Thoracic aorta (tissue), 2 donors: ENCODE data around the gene PDE5A. TPM values are rescaled to one million over a fixed set of nuclear protein-coding genes. Genes with fewer than 3 reads are reported as not detected.
A peak's percentile ranks its signal among the peaks of the same experiment; 100 is the strongest.

ENCODE experiments used
- ATAC-seq: fragments of 150-250 bp; one replicate; pipeline ENCODE4 v1.8.0; 2017; ENCODE audit warnings: low read depth; ENCODE audit not compliant: insufficient number of reproducible peaks, low FRiP score
- DNase-seq: peaks from one replicate; pipeline ENCODE4 v3.0.0-alpha.2; 2020; ENCODE audit warnings: low spot score
- H3K27ac ChIP-seq, 2 donors: fragments of 200-600 bp; sonication (generic); 1 replicate in 1 of 2; 2 replicates in 1 of 2; pipeline ENCODE4 v1.5.1; 2016; ENCODE audit warnings: mild to moderate bottlenecking in 2 of 2, moderate library complexity in 2 of 2
- H3K27me3 ChIP-seq: fragments of 200-600 bp; sonication (generic); replicated peaks from 2 replicates; pipeline ENCODE4 v1.6.0; 2016; ENCODE audit warnings: mild to moderate bottlenecking; ENCODE audit not compliant: insufficient read depth
- H3K36me3 ChIP-seq: fragments of 200-600 bp; sonication (generic); one replicate; pipeline ENCODE4 v1.5.1; 2016
- H3K4me1 ChIP-seq, 2 donors: fragments of 200-600 bp; sonication (generic); 1 replicate in 1 of 2; 2 replicates in 1 of 2; pipeline versions ENCODE4 v1.5.1 to v1.6.0; 2016; ENCODE audit warnings: low read depth in 2 of 2, mild to moderate bottlenecking in 1 of 2; ENCODE audit not compliant: control insufficient read depth in 1 of 2
- H3K4me3 ChIP-seq: fragments of 200-600 bp; sonication (generic); 2 replicates; pipeline ENCODE4 v1.5.1; 2016; ENCODE audit warnings: mild to moderate bottlenecking
- H3K9me3 ChIP-seq: fragments of 200-600 bp; sonication (generic); 2 replicates; pipeline ENCODE4 v1.5.1; 2016
- CTCF ChIP-seq: fragments of 200-600 bp; sonication (generic); IDR thresholded peaks from one replicate; pipeline ENCODE4 v1.5.1; 2019; ENCODE audit warnings: antibody characterized with exemption
- total RNA-seq, 2 donors: library from RNA; depleted of rRNA; stranded (reverse); fragments of >200 nt; gene quantifications; one replicate each; pipeline versions ENCODE4 v1.1.0 to v1.2.3, GENCODE V29; 2016

Gene PDE5A
- total RNA-seq, 2 donors from 2014 or later, result 158 to 223 TPM

GRCh38 chr4:119671205-119671604 lies 42.6 kb upstream of the PDE5A start:
- Histone ChIP-seq H3K36me3 (no peaks in the 10 kb centered on the region), H3K4me1 (peaks cover 0 to 8% of the 10 kb centered on the region in 2 donors), H3K9me3 (no peaks in the 10 kb centered on the region), H3K27me3 (no peaks in the 10 kb centered on the region), H3K4me3 (no peak overlapping the region), H3K27ac (no peak overlapping the region)
- DNase-seq, result no peak
- TF ChIP-seq CTCF, result no peak
- ATAC-seq, result no peak

- H3K4me1 ChIP-seq, result peaks cover 3 to 31% of the 10 kb centered on the region in 2 donors
- no peaks in the 10 kb centered on the region for H3K36me3 ChIP-seq
- H3K9me3 ChIP-seq, result no peaks in the 10 kb centered on the region
- no peaks in the 10 kb centered on the region for H3K27me3 ChIP-seq
- DNase-seq (no peak), ATAC-seq (no peak)
- H3K27ac ChIP-seq, result no peak overlapping the region
- no peak overlapping the region for H3K4me3 ChIP-seq
- TF ChIP-seq CTCF, result no peak
Measured at GRCh38 chr4:119667802-119668201, 39.2 kb upstream of the PDE5A start.

- no peak for ATAC-seq
Measured at GRCh38 chr4:119666653-119667091, 38.1 kb upstream of the PDE5A start.

GRCh38 chr4:119665752-119666151 lies 37.1 kb upstream of the PDE5A start:
- H3K9me3 ChIP-seq, result no peaks in the 10 kb centered on the region
- H3K36me3 ChIP-seq, result no peaks in the 10 kb centered on the region
- H3K4me3 ChIP-seq, result no peak overlapping the region
- H3K27me3 ChIP-seq, result no peaks in the 10 kb centered on the region
- DNase-seq, result no peak
- peaks cover 3 to 36% of the 10 kb centered on the region in 2 donors for H3K4me1 ChIP-seq
- H3K27ac ChIP-seq, result no peak overlapping the region
- ATAC-seq, result no peak
- TF ChIP-seq CTCF, result no peak

More at GRCh38 chr4:119666653-119667091, 38.1 kb upstream of the PDE5A start:
- H3K36me3 ChIP-seq, result no peaks in the 10 kb centered on the region
- peaks cover 3 to 36% of the 10 kb centered on the region in 2 donors for H3K4me1 ChIP-seq
- H3K27ac ChIP-seq, result no peak overlapping the region
- no peak for DNase-seq
- no peak overlapping the region for H3K4me3 ChIP-seq
- no peaks in the 10 kb centered on the region for H3K27me3 ChIP-seq
- TF ChIP-seq CTCF, result no peak
- H3K9me3 ChIP-seq, result no peaks in the 10 kb centered on the region

GRCh38 chr4:119664168-119664907 lies 35.7 kb upstream of the PDE5A start:
- Histone ChIP-seq H3K4me3 (peak overlapping the region; percentile 63), H3K27me3 (no peaks in the 10 kb centered on the region), H3K36me3 (no peaks in the 10 kb centered on the region), H3K27ac (peak overlapping the region; percentile 31 to 62), H3K9me3 (no peaks in the 10 kb centered on the region), H3K4me1 (peaks cover 3 to 41% of the 10 kb centered on the region in 2 donors)
- no peak for DNase-seq
- no peak for TF ChIP-seq CTCF
- no peak for ATAC-seq
